CD4-positive, alpha-beta T cell (primary cell): ENCODE measurements around the gene PATE4. TPM values are rescaled to one million over a fixed set of nuclear protein-coding genes. Genes with fewer than 3 reads are reported as not detected.

Experiments used
- ATAC-seq: fragments of 200-7000 bp; cut with Tn5 transposase; one replicate; pipeline ENCODE4 v1.10.0; 2022; ENCODE audit warnings: mild to moderate bottlenecking; ENCODE audit not compliant: poor library complexity
- CTCF ChIA-PET: fragments of 350-600 bp; sonication (Branson Sonifier 250); formaldehyde crosslinking; loops from one replicate; lab custom pipeline; 2021; ENCODE audit warnings: antibody characterized with exemption, inconsistent platforms; lab: Charles Lee
- POLR2A ChIA-PET: fragments of 350-600 bp; sonication (Branson Sonifier 250); formaldehyde crosslinking; loops from one replicate; lab custom pipeline; 2021; ENCODE audit warnings: antibody characterized with exemption, inconsistent platforms; lab: Charles Lee
- DNase-seq, 14 experiments: peaks; one replicate each; pipeline ENCODE4 v3.0.0-alpha.2; 2013 to 2020; ENCODE audit warnings: mixed read lengths in 2 of 14
- H3K27ac ChIP-seq, 2 donors: one replicate each; pipeline versions ENCODE4 v1.5.1 to v1.7.0; 2013; ENCODE audit warnings: low read length in 2 of 2, low read depth in 1 of 2, mild to moderate bottlenecking in 1 of 2
- H3K27me3 ChIP-seq, 2 experiments: 1 replicate in 1 of 2; 2 replicates in 1 of 2; pipeline versions ENCODE4 v1.6.1 to v1.7.0; 2013; ENCODE audit warnings: low read length in 2 of 2, control low read depth in 1 of 2, mild to moderate bottlenecking in 1 of 2, moderate library complexity in 1 of 2; ENCODE audit not compliant: insufficient read depth in 2 of 2, control insufficient read depth in 1 of 2
- H3K36me3 ChIP-seq: one replicate; pipeline ENCODE4 v1.6.1; 2013; ENCODE audit warnings: low read length, control low read depth; ENCODE audit not compliant: insufficient read depth
- H3K4me1 ChIP-seq: one replicate; pipeline ENCODE4 v1.6.1; 2013; ENCODE audit warnings: low read length, control low read depth; ENCODE audit not compliant: insufficient read depth
- H3K4me3 ChIP-seq: one replicate; pipeline ENCODE4 v1.5.1; 2013; ENCODE audit warnings: mild to moderate bottlenecking, low read length, moderate library complexity
- H3K9me3 ChIP-seq, 2 experiments: 1 replicate in 1 of 2; 2 replicates in 1 of 2; pipeline versions ENCODE4 v1.6.1 to v1.7.0; 2013; ENCODE audit warnings: low read length in 2 of 2, mild to moderate bottlenecking in 2 of 2, control low read depth in 1 of 2, moderate library complexity in 1 of 2; ENCODE audit not compliant: control insufficient read depth in 1 of 2, insufficient read depth in 1 of 2
- H3K27ac Mint-ChIP-seq: one replicate; pipeline ENCODE4 v1.8.0; 2020; ENCODE audit warnings: mixed read lengths
- H3K27me3 Mint-ChIP-seq: one replicate; pipeline ENCODE4 v1.8.0; 2021; ENCODE audit warnings: mixed read lengths
- H3K36me3 Mint-ChIP-seq: one replicate; pipeline ENCODE4 v1.8.0; 2021; ENCODE audit warnings: low read depth, mixed read lengths
- H3K4me1 Mint-ChIP-seq: one replicate; pipeline ENCODE4 v1.8.0; 2021; ENCODE audit warnings: low read depth, mixed read lengths
- H3K4me3 Mint-ChIP-seq: one replicate; pipeline ENCODE4 v1.8.0; 2020; ENCODE audit warnings: mild to moderate bottlenecking, mixed read lengths
- H3K9me3 Mint-ChIP-seq: one replicate; pipeline ENCODE4 v1.8.0; 2020; ENCODE audit warnings: mixed read lengths
- CTCF ChIP-seq: fragments of 200-600 bp; IDR thresholded peaks from one replicate; pipeline ENCODE4 v1.8.0; 2022; ENCODE audit warnings: antibody characterized with exemption, mild to moderate bottlenecking
- intact Hi-C, 2 experiments: fragments of 100-400 bp; cut with DNase I in 1 of 2; cut with micrococcal nuclease in 1 of 2; formaldehyde crosslinking; loops; one replicate each; pipeline versions ENCODE4 v1.15.1 to v1.9.0; 2023 to 2025; cut with DNase I, micrococcal nuclease
- total RNA-seq, 174 experiments: library from RNA in 2 of 174; stranded (reverse) in 2 of 174; gene quantifications; one replicate each; pipeline ENCODE4 v1.2.3 and lab custom pipeline; 2021 to 2026

The PATE4 gene
- total RNA-seq, 2 experiments from 2014 or later: not detected

DNA sequence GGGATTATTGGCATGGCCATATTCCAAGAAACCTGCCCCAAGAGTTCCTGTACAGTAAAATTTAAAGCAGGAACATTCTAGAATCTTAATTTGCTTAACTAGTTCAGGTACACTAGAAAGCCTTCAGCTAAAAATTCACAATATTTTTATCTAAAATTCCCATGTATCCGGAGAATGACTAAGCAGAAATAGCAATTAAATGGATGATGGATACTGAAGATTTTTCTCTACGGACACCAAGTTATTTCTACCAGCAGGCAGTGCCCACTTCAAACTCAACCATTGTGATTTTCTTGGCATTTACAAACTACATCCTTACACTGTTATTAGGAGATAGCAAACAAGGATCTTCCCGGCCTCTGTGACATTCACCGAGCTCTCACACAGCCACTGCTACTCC is 42.3 kb upstream of the PATE4 start:
- no peak overlapping the region for H3K27ac ChIP-seq
- Mint-ChIP-seq H3K4me3 (no peak overlapping the region), H3K9me3 (peaks cover 9% of the 10 kb centered on the region), H3K27ac (no peak overlapping the region), H3K4me1 (no peaks in the 10 kb centered on the region), H3K27me3 (peaks cover 5% of the 10 kb centered on the region), H3K36me3 (no peaks in the 10 kb centered on the region)
- ChIA-PET CTCF (no interaction called here), POLR2A (no interaction called here)
- no peaks in the 10 kb centered on the region for H3K27me3 ChIP-seq
- no peaks in the 10 kb centered on the region for H3K36me3 ChIP-seq
- peaks cover 0 to 4% of the 10 kb centered on the region in 2 experiments for H3K9me3 ChIP-seq
- ATAC-seq: no peak
- H3K4me3 ChIP-seq: no peak overlapping the region
- no peak for DNase-seq
- TF ChIP-seq CTCF: no peak
- intact Hi-C loops: no loop called here
- no peaks in the 10 kb centered on the region for H3K4me1 ChIP-seq

DNA sequence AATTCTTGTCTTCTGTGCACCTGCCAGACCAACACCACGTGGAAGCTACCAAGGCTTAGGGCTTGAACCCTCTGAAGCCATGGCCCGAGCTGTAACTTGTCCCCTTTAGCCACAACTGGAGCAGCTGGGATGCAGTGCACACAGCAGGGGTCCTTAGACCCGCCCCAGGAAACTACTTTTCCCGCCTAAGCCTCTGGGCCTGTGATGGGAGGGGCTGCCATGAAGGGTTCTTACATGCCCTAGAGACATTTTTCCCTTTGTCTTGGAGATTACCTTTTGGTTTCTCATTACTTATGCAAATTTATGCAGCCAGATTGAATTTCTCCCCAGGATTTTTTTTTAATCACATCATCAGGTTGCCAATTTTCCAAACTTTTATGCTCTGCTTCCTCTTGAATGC is 35.5 kb upstream of the PATE4 start:
- POLR2A ChIA-PET: no interaction called here
- ATAC-seq (no peak), DNase-seq (no peak)
- no peaks in the 10 kb centered on the region for H3K27me3 ChIP-seq
- Mint-ChIP-seq H3K27ac (no peak overlapping the region), H3K36me3 (peaks cover 4% of the 10 kb centered on the region), H3K4me1 (no peaks in the 10 kb centered on the region), H3K9me3 (peaks cover 32% of the 10 kb centered on the region), H3K4me3 (no peak overlapping the region), H3K27me3 (peaks cover 20% of the 10 kb centered on the region)
- no peak overlapping the region for H3K4me3 ChIP-seq
- H3K36me3 ChIP-seq: no peaks in the 10 kb centered on the region
- CTCF ChIA-PET: no interaction called here
- intact Hi-C loops: no loop called here
- no peaks in the 10 kb centered on the region for H3K4me1 ChIP-seq
- H3K27ac ChIP-seq: no peak overlapping the region
- no peak for TF ChIP-seq CTCF
- peaks cover 4 to 24% of the 10 kb centered on the region in 2 experiments for H3K9me3 ChIP-seq

- no peaks in the 10 kb centered on the region for H3K36me3 ChIP-seq
- DNase-seq (no peak), ATAC-seq (no peak)
- Mint-ChIP-seq H3K4me1 (no peaks in the 10 kb centered on the region), H3K36me3 (peaks cover 4% of the 10 kb centered on the region), H3K27ac (no peak overlapping the region), H3K4me3 (no peak overlapping the region), H3K27me3 (peaks cover 20% of the 10 kb centered on the region), H3K9me3 (peaks cover 28% of the 10 kb centered on the region)
- CTCF ChIA-PET: no interaction called here
- no peak overlapping the region for H3K27ac ChIP-seq
- H3K4me3 ChIP-seq: no peak overlapping the region
- no peak for TF ChIP-seq CTCF
- POLR2A ChIA-PET: no interaction called here
- no peaks in the 10 kb centered on the region for H3K4me1 ChIP-seq
- H3K27me3 ChIP-seq: no peaks in the 10 kb centered on the region
- H3K9me3 ChIP-seq: peaks cover 14 to 33% of the 10 kb centered on the region in 2 experiments
- intact Hi-C loops: no loop called here
Observed at GRCh38 chr11:125799808-125800207, 33.3 kb upstream of the PATE4 start.
